ENCODE data around the gene GPR108. TPM values are rescaled to one million over a fixed set of nuclear protein-coding genes. Genes with fewer than 3 reads are reported as not detected.

The GPR108 gene
- total and polyA plus RNA-seq, 2 donors, result 23.2 to 66.8 TPM

DNA sequence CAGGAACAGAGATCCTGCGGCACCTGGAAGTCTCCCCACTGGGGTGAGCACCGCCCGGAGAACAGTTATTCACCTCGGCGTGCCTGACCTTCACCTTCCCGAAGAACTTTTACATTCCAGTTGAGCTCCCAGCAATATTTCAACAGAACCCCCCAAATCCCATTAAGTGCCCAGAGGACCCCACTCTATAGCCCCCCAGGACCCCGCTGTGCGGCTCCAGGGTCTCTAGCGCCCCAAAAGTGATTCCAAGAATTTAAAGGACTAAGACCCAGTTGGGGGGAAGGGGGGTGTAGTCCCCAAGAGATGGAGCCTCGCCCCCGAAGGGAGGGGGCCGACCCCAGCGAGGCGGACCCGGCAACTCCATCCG is 480 bp downstream of the GPR108 start:
- no peak for DNase-seq (ENCODE audit: extremely low spot score)
- Histone ChIP-seq H3K36me3 (ENCODE audit: insufficient read depth) (no peaks in the 10 kb centered on the region), H3K27ac (ENCODE audit: low read depth) (peak overlapping the region; percentile 98), H3K4me3 (ENCODE audit: low read depth, low read length) (peak overlapping the region; percentile 74), H3K4me1 (ENCODE audit: insufficient read depth) (no peaks in the 10 kb centered on the region)
- under 1% methylated on average over 16 of the region's 16 CpGs for WGBS

GRCh38 chr19:6736169-6736916 is 1.0 kb downstream of the GPR108 start:
- WGBS, result 27% methylated on average over 25 of the region's 25 CpGs
- Histone ChIP-seq H3K36me3 (ENCODE audit: insufficient read depth) (peaks cover 2% of the 10 kb centered on the region), H3K4me3 (ENCODE audit: low read depth, low read length) (peak overlapping the region; percentile 74), H3K4me1 (ENCODE audit: insufficient read depth) (no peaks in the 10 kb centered on the region), H3K27ac (ENCODE audit: low read depth) (peak overlapping the region; percentile 98)
- peak; percentile 57 for DNase-seq (ENCODE audit: extremely low spot score)

DNA sequence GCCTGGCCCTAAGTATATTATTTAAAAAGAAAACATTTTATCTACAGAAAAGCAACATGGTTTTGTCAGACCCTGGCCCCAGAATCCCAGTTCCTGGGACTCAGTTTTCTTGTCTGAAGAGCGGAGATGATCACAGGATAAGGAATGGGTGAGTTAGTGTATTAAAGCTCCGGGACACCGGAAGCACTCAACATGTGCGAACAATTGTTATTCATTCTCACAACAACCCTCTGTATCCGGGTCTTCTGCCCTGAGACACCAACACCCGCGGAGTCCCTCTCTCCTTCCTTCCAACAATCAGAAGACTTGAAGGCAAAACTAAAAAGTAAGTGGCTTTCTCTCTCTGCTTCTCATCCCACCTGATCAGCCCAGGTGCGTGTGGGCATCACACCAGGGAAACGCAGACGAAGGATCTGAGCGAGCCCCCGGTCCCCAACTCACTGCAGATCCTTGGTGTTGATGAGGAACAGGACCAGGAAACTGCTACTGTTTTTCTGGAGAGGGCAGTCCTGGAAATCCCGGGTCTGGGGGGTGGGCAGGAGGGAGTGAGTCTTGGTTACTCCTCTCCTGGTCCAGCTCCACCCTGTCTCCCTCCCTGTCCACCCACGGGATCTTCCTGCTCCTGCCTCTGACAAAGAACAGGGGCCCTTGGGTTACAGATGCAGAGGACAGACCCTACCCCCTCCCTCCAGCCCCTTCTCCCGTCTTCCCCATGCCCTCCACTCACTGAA is 2.0 kb downstream of the GPR108 start:
- DNase-seq (ENCODE audit: extremely low spot score), result no peak
- Histone ChIP-seq H3K4me3 (ENCODE audit: low read depth, low read length) (no peak overlapping the region), H3K4me1 (ENCODE audit: insufficient read depth) (no peaks in the 10 kb centered on the region), H3K36me3 (ENCODE audit: insufficient read depth) (peaks cover 2% of the 10 kb centered on the region), H3K27ac (ENCODE audit: low read depth) (no peak overlapping the region)
- WGBS, result 67% methylated on average over 15 of the region's 15 CpGs

DNA sequence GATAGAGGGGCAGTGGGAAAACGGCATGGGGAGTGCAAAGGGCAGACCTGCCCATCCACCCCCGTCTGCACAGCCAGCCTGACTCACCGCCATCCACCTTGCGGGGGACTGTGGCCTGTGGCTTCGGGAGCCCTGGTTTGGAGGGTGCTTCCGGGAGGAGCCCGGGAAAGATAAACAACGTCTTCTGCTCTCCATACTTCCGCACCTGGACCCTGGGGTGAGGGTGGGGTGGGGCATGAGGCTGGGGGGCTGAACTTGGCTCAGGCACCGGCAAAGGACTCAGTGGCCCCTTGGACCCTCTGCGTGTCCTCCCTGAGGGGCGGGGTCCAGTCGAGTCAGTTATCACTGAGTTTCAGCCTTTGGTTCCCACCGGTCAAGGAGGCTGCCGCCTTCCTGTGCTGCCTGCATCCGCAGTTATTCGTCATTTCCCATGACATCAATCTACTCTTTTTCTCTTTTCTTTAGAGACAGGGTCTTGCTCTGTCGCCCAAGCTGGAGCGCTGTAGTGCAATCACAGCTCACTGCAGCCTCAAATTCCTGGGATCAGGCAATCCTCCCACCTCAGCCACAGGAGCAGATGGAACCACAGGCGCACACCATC is 3.2 kb downstream of the GPR108 start:
- DNase-seq (ENCODE audit: extremely low spot score), result no peak
- Histone ChIP-seq H3K4me3 (ENCODE audit: low read depth, low read length) (no peak overlapping the region), H3K27ac (ENCODE audit: low read depth) (no peak overlapping the region), H3K36me3 (ENCODE audit: insufficient read depth) (peaks cover 2% of the 10 kb centered on the region), H3K4me1 (ENCODE audit: insufficient read depth) (no peaks in the 10 kb centered on the region)
- 78% methylated on average over 20 of the region's 20 CpGs for WGBS

GRCh38 chr19:6733338-6734095 is 3.9 kb downstream of the GPR108 start:
- no peak for DNase-seq (ENCODE audit: extremely low spot score)
- WGBS, result 91% methylated on average over 29 of the region's 29 CpGs
- peaks cover 2% of the 10 kb centered on the region for H3K36me3 ChIP-seq (ENCODE audit: insufficient read depth)
- H3K4me3 ChIP-seq (ENCODE audit: low read depth, low read length), result no peak overlapping the region
- no peaks in the 10 kb centered on the region for H3K4me1 ChIP-seq (ENCODE audit: insufficient read depth)
- H3K27ac ChIP-seq (ENCODE audit: low read depth), result no peak overlapping the region

- 92% methylated on average over 21 of the region's 21 CpGs for WGBS
- no peak overlapping the region for H3K27ac ChIP-seq (ENCODE audit: low read depth)
- DNase-seq (ENCODE audit: extremely low spot score), result no peak
- no peaks in the 10 kb centered on the region for H3K4me1 ChIP-seq (ENCODE audit: insufficient read depth)
- H3K4me3 ChIP-seq (ENCODE audit: low read depth, low read length), result no peak overlapping the region
- peaks cover 2% of the 10 kb centered on the region for H3K36me3 ChIP-seq (ENCODE audit: insufficient read depth)
These were observed 4.5 kb downstream of the GPR108 start for GRCh38 chr19:6732803-6733337.

DNA sequence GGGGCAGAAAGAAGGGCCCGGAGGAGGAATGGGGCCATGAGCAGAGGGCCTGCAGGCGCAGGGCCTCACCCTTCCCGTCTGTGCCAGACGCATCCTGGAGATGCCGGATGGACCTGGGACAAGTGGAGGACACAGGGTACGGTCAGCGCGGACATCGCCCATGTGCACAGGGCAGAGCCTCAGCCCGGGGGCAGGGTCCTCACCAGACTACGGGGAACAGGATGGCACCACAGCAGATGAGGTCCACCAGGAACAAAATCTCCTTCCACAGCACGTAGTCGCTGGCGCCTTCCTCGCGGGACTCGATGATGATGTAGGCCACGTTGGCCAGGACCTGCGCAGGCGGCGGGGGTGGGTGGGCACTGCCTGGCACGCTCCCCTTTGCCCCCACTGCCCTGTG is 5.6 kb downstream of the GPR108 start:
- H3K4me1 ChIP-seq (ENCODE audit: insufficient read depth), result no peaks in the 10 kb centered on the region
- H3K36me3 ChIP-seq (ENCODE audit: insufficient read depth), result peaks cover 2% of the 10 kb centered on the region
- H3K4me3 ChIP-seq (ENCODE audit: low read depth, low read length), result no peak overlapping the region
- 88% methylated on average over 22 of the region's 22 CpGs for WGBS
- DNase-seq (ENCODE audit: extremely low spot score), result no peak
- H3K27ac ChIP-seq (ENCODE audit: low read depth), result no peak overlapping the region

- no peak overlapping the region for H3K27ac ChIP-seq (ENCODE audit: low read depth)
- 88% methylated on average over 30 of the region's 30 CpGs for WGBS
These were observed 6.3 kb downstream of the GPR108 start for GRCh38 chr19:6730941-6731670.

DNA sequence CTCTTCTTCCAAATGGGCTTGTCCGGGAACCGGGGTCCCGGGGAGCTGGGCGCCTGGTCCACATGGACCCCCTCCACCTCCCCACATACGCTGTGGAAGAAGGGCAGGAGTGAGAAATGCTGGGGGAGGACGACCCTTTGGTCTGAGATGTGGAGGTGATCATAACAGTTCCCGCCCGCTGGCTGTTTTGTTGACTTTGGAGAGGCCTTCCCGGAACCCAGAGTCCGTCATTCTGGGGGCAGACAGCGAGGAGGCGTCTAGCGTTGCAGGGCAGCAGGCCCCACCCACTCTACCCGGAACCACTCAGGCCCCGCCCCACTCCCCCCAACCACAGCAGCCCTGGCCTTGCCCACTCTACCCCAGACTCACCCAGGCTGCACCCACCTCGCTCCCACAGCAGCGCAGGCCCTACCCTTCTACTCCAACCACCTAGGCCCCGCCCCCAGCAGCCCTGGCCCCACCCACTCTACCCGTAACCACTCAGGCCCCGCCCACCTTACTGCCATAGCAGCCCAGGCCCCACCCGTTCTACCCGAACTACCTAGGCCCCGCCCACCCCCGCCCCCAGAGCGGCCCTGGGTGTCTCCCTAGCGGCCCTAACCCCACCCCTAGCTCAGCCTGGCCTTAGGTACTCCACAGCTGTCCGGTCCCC is 7.1 kb downstream of the GPR108 start:
- WGBS, result 64% methylated on average over 27 of the region's 27 CpGs
- Histone ChIP-seq H3K27ac (ENCODE audit: low read depth) (no peak overlapping the region), H3K36me3 (ENCODE audit: insufficient read depth) (peaks cover 2% of the 10 kb centered on the region), H3K4me3 (ENCODE audit: low read depth, low read length) (no peak overlapping the region), H3K4me1 (ENCODE audit: insufficient read depth) (no peaks in the 10 kb centered on the region)
- DNase-seq (ENCODE audit: extremely low spot score), result no peak

More at GRCh38 chr19:6730941-6731670, 6.3 kb downstream of the GPR108 start:
- no peaks in the 10 kb centered on the region for H3K4me1 ChIP-seq (ENCODE audit: insufficient read depth)
- DNase-seq (ENCODE audit: extremely low spot score), result no peak
- H3K4me3 ChIP-seq (ENCODE audit: low read depth, low read length), result no peak overlapping the region
- H3K36me3 ChIP-seq (ENCODE audit: insufficient read depth), result peaks cover 2% of the 10 kb centered on the region

DNA sequence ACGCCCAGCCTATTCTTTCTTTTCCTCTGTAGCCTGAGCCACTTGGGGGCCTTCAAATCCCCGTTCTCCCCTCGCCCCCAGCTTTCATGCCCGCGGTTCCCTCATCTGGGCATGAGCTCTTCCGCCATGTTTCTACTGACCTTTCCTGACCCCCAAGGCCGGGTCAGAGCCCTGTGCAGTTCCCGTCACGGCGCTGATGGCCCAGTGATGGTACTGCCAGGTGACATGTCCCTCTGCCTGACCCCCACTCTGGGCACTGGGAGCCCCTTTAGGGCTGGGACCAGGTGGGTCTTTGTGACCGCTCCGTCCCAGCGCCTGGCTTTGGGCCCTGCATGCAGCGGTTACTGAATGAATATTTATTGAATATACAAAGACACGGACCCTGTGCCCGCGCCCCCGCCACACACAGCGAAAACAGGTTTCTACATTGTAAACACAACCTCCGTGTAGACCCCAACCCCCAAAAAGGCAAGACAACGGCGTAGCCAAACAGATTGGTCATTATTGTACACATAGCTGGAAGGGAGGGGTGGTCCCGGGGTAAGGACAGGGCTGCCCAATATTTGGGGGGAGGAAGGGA is 7.7 kb downstream of the GPR108 start:
- WGBS, result 89% methylated on average over 23 of the region's 23 CpGs
- no peak overlapping the region for H3K27ac ChIP-seq (ENCODE audit: low read depth)
- peaks cover 2% of the 10 kb centered on the region for H3K36me3 ChIP-seq (ENCODE audit: insufficient read depth)
- no peak for DNase-seq (ENCODE audit: extremely low spot score)
- no peak overlapping the region for H3K4me3 ChIP-seq (ENCODE audit: low read depth, low read length)
- no peaks in the 10 kb centered on the region for H3K4me1 ChIP-seq (ENCODE audit: insufficient read depth)

DNA sequence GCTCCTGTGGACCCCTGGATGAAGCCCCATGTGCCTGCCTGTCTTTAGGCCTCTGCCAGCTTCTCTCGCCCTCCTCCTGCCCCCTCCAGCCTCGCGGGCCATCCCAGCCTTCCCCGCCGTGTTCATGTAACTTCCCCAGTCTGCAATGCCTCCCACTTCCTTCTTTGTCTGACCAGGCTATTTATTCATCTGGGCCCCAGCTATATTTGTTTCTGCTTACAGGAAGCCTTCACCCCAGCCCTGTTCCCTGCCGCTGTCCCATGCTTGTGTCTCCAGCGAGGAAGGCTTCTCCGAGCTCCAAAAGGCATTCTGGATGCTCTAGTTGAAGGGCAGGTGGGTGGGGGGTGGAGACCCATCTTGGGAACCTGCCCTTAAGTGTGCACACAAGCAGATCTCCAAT is 9.0 kb downstream of the GPR108 start:
- Histone ChIP-seq H3K4me1 (ENCODE audit: insufficient read depth) (no peaks in the 10 kb centered on the region), H3K36me3 (ENCODE audit: insufficient read depth) (peaks cover 2% of the 10 kb centered on the region), H3K4me3 (ENCODE audit: low read depth, low read length) (no peak overlapping the region), H3K27ac (ENCODE audit: low read depth) (no peak overlapping the region)
- WGBS, result 45% methylated on average over 8 of the region's 8 CpGs
- DNase-seq (ENCODE audit: extremely low spot score), result no peak

GRCh38 chr19:6725513-6726231 is 11.7 kb downstream of the GPR108 start:
- no peak for DNase-seq (ENCODE audit: extremely low spot score)
- Histone ChIP-seq H3K4me1 (ENCODE audit: insufficient read depth) (no peaks in the 10 kb centered on the region), H3K36me3 (ENCODE audit: insufficient read depth) (no peaks in the 10 kb centered on the region), H3K4me3 (ENCODE audit: low read depth, low read length) (no peak overlapping the region), H3K27ac (ENCODE audit: low read depth) (no peak overlapping the region)
- 87% methylated on average over 16 of the region's 16 CpGs for WGBS
